GM12873 (cell line): ENCODE data around the gene GALNT2.

Source experiments
- CTCF ChIP-seq: IDR thresholded peaks from 2 replicates; pipeline ENCODE4 v1.5.1; 2012; ENCODE audit warnings: low read depth, mild to moderate bottlenecking, moderate library complexity, low read length, control low read depth; ENCODE audit not compliant: insufficient read depth; ENCODE audit errors: missing control alignments

GALNT2 gene

GRCh38 chr1:230248889-230249270 lies 181.8 kb downstream of the GALNT2 start:
- TF ChIP-seq CTCF, result no peak

DNA sequence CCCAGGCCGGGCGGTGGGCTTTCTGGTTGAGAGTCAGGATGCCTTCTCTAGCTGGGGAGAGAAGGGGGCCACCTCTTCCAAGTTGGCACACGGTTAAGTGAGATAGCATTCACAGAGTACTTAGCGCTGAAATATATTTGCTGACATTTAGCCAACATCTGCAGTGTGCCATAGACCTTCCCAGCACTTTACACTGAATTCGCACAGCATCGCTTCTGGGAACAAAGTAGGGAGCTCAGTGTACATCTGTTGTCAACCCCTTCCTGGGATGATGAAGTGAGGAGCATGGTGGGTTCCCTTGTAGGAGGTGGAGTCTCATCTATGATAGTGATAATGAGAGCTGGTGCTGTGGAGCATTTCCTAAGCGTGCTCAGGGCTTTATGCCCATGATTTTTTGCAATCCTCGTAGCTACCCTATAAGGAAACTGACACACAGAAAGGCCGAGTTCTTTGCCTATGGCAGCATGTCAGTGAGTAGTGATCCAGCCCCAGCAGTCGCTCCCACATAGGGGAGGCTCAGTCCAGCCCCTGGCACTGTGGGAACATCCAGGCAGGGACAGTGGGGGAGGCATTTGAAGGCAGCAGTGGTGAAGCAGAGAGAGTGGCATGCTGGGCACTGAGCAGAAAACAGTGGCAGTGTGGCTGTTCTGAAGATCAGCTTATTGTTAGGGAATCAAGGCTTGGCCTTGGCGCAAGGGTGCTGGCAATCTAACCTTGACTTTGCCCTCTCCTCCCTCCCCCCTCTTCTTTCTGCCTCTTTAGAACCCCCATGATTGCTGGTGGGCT lies 182.8 kb downstream of the GALNT2 start:
- TF ChIP-seq CTCF, result no peak

DNA sequence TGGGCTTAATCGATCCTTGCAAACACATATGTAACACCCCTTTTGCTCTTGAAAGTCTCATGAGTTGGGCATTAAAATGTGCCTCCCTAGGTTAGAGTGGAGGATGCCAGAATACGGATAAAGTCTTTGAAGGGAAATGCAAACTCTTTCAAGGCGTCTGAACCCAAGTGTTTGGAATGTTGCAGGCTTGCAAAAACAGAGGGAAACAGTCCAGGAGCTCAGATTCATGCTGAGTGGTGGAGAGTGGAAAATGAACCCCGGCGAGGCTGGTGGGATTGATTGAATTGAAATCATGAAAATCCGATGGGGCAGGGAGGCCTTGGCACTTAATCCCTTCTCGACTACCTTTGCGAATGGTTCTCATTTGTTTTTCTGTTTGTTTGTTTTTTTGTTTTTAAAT lies 183.6 kb downstream of the GALNT2 start:
- TF ChIP-seq CTCF, result no peak

DNA sequence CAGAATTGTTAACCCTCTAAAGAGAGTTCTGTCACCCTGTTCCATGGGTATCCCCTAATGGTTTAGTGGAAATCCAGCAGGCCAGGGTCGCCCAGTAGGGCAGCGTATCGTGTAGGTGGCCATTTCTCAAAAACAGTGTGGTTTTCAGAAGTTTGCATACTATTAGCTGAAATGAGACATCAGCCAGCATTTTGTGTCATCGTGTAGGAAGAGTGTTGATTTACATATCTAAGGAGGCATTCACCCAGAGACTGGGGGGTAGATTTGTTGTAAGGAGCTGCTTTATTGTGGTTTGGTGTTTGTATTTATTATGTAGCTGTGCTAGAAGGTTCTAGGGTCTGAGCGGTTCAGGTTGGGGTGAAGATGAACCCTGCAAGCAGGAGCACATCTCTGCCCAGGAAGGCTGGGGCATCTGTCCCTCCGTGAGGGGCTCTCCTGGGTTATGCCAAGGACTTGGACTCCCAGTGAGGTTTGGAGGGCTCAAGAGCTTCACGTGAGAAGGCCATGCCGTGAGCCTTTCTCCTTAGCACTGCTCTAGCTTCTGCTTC lies 184.7 kb downstream of the GALNT2 start:
- no peak for TF ChIP-seq CTCF

DNA sequence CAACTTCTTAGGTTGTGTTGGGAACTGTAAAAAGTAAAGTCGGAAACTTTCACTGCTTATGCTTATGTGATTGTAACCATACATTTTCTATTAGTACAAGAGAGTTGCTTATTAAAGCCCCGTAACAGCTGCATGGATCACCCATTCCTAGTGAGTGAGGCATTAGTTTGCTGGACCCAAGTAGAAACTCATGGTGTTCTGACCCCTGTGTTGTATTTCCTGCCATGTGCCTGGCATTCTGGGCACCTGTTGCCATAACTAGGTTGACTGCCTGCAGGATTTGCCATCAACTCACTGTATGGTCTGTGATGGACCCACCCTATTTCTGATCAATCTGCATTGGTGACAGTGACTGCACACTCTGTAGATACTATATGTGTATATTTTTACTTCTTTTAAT lies 186.1 kb downstream of the GALNT2 start:
- TF ChIP-seq CTCF, result no peak

GRCh38 chr1:230254265-230254664 lies 187.2 kb downstream of the GALNT2 start:
- no peak for TF ChIP-seq CTCF

DNA sequence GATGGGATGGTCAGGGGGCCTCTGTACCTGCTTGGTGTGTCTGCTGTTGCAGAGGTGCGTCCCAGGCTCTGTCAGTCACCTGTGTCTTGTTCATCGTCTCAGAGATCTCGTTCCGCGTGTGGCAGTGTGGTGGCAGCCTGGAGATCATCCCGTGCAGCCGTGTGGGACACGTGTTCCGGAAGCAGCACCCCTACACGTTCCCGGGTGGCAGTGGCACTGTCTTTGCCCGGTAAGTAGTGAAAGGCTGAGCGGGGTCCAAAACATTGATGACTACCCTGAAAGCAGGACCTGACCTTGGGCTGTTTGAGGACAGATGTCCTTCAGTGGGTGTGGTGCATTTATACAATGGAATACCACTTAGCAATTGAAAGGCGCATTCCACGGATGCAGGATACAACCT lies 188.1 kb downstream of the GALNT2 start:
- TF ChIP-seq CTCF, result no peak
